ENCODE data around the gene TP53INP2.
"Not testable (repeated sequence)": the region's sequence is repeated elsewhere in the genome, so short reads cannot be mapped to it uniquely, and the experiment has no call there.

The TP53INP2 gene

GRCh38 chr20:34706302-34706875 is 2.2 kb downstream of the TP53INP2 start:
- no peak for DNase-seq

GRCh38 chr20:34706912-34707784 is 3.0 kb downstream of the TP53INP2 start:
- DNase-seq, result no peak

- DNase-seq, result peak; percentile 7
Measured at GRCh38 chr20:34708621-34709043, 4.5 kb downstream of the TP53INP2 start.

DNA sequence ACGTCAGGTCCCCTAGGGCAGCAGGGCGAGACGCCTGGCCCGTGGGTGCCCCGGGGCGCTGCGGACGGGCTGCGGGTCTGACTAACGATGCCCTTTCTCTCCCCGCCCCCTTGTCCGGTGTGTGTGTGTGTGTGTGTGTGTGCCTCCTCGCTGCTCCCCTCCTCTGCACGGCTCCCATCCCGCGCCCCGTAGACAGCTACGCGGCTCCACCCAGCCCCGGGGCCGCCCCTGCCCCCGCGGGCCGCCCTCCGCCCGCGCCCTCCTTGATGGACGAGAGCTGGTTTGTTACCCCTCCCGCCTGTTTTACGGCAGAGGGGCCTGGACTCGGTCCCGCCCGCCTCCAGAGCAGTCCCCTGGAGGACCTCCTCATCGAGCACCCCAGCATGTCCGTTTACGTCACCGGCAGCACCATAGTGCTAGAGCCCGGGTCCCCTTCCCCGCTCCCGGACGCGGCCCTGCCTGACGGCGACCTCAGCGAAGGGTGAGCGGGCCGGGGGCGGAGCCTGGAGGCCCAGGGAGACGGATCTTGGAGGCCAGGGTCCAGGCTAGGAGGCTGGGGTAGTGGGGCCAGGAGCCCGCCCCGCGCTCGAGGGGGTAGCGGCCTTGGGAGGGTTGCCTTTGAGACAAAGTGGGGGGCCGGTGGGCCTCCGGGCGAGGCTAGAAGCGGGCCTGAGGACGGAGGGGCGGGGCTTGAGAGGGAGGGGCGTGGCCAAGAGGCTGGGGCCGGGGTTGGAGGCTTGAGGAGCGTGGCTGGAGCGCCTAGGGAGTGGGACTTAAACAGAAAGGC is 5.1 kb downstream of the TP53INP2 start:
- peak; percentile 84 for DNase-seq

DNA sequence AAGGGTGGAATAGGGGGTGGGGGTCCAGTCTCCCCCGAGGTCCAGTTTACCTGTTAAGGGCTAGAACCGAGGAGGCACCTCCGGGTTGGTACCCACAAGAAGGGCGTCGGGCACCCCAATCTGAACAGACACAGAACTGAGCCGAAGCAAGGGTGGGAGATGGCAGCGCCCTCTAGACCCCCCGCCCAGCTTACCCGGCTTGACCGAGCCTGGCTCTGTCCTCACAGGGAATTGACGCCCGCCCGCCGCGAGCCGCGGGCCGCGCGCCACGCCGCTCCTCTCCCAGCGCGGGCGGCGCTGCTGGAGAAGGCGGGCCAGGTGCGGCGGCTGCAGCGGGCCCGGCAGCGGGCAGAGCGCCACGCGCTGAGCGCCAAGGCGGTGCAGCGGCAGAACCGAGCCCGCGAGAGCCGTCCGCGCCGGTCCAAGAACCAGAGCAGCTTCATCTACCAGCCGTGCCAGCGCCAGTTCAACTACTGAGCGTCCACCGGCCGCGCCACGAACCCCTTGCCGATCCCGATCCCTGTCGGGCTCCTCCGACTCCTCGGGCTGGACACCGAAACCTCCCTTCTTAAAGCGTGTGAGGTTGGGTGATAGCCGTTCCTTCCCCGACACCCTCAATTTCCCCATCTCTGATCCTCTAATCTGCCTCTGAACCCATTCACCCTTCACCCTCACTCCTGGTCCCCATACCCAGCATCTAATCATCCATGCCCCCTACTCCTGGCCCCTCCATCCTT is 5.9 kb downstream of the TP53INP2 start:
- peak; percentile 56 for DNase-seq

DNA sequence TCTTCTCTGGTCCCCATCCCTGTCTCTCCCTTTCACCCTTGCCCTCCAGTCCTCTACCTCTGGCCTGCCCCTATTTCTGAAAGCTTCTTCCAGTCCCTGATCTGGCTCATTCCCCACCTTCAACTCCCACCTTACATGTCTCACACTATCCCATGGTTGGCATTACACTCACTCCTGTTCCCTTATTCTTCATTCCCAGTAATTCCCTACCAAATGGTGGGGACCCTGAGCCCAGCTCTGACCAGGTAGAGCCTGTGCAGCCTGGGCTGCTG is 6.4 kb downstream of the TP53INP2 start:
- DNase-seq, result no peak

GRCh38 chr20:34710861-34711574 is 6.9 kb downstream of the TP53INP2 start:
- DNase-seq, result no peak

- DNase-seq, result no peak
Measured at GRCh38 chr20:34711813-34712430, 7.8 kb downstream of the TP53INP2 start.

- DNase-seq, result no peak
Measured at GRCh38 chr20:34712525-34713192, 8.5 kb downstream of the TP53INP2 start.

GRCh38 chr20:34713194-34713943 is 9.2 kb downstream of the TP53INP2 start:
- no peak for DNase-seq

- DNase-seq, result not testable (repeated sequence)
Measured at GRCh38 chr20:34713944-34714515, 9.9 kb downstream of the TP53INP2 start.

GRCh38 chr20:34715384-34715783 is 11.2 kb downstream of the TP53INP2 start:
- DNase-seq, result no peak

GRCh38 chr20:34716921-34717229 is 12.7 kb downstream of the TP53INP2 start:
- no peak for DNase-seq

- DNase-seq, result no peak
Measured at GRCh38 chr20:34717230-34718095, 13.3 kb downstream of the TP53INP2 start.

DNA sequence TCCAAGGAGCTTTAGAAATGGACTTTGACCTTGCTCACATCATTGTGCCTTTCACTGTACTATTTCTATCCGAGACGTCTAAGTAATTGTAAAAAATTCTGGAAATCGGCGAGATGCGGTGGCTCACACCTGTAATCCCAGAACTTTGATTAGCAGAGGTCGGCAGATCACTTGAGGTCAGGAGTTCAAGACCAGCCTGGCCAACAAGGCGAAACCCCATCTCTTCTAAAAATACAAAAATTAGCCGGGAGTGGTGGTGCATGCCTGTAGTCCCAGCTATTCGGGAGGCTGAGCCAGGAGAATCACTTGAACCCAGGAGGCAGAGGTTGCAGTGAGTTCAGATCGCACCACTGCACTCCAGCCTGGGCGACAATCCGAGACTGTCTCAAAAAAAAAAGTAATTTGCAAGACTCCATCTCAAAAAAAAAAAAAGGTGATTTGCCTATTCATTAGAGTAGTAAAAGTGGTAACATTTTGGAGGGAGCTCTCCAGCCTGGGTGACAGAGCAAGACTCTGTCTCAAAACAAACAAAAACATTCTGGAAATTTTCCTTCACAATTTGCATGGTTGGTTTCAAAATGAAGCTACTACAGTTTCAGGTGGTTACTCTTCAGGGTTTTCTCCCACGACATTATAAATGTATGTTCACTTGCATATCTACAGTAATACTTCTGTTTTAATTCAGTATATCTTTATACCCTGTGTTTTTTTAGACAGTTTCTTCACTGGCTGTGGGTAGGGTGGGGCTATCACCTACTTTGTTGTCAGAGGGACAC is 15.3 kb downstream of the TP53INP2 start:
- not testable (repeated sequence) for DNase-seq

DNA sequence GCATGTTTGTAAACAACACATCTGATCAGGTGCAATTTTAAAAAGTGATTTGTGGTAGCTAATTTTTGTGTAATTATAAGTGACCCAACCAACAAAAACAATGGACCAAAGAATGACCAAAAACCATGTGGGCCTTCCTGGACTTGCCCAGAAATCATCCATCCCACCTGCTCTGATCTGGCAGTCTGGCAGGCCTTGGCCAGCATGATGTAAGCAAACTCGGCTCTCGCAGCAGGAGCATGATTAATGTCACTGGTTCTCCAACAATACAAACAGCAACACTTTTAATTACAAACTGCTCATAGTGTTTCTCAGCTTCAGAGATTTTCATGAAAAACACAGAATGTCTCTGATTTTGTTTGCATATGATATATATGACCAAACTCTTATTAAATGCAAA is 16.1 kb downstream of the TP53INP2 start:
- DNase-seq, result no peak

- DNase-seq, result not testable (repeated sequence)
Measured at GRCh38 chr20:34722560-34722959, 18.4 kb downstream of the TP53INP2 start.

DNA sequence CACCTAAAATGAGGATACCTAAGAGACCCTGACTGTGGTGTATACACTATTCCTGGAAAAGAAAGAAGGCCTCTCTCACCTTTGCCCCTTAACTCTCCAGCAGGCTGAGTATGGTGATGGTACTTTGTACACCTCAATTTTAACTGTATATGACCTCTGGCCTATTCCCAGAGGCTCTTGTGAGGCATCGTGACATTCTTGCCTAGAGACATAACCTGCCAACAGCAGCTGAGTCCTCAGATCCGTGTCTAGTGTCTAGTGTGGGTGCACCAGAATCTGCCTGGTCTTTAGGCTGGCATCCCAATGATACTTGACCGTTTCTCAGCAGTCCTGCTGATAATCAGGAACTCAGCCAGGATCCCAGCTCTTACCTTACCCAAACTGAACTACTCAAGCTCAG is 20.0 kb downstream of the TP53INP2 start:
- DNase-seq, result no peak

DNA sequence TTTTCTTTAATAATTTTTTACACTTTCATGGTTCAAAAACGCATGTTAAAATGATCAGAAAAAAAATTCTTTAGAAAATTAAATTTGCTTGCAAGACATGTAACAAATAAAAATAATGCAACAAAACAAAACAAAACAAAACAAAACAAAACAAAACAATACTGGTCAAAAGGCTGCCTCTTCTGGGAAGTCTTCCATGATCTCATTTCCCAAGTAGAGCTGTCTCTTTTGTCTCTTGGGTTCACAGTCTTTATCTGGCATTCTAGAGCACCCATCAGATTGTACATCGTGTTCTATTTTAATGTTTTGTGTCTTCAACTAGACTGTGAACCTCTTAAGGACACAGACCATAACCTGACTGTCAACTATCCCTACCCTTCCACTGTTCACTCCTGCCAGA is 25.3 kb downstream of the TP53INP2 start:
- no peak for DNase-seq

Measured in DMS153 (cell line).